Neuronal stem cell (in vitro differentiated cells): ENCODE measurements around the gene HAND2.

Experiments used
- DNase-seq: peaks from one replicate; pipeline ENCODE4 v3.0.0-alpha.2; 2013; ENCODE audit warnings: low spot score
- H2AFZ ChIP-seq: one replicate; pipeline ENCODE4 v1.6.1; 2013; ENCODE audit warnings: mild to moderate bottlenecking, low read length, inconsistent platforms
- H2AK5ac ChIP-seq: 2 replicates; pipeline ENCODE4 v1.6.1; 2013; ENCODE audit warnings: low read depth, mild to moderate bottlenecking, inconsistent platforms, low read length, moderate library complexity, mixed read lengths
- H2BK120ac ChIP-seq: 2 replicates; pipeline ENCODE4 v1.6.1; 2013; ENCODE audit warnings: low read depth, mild to moderate bottlenecking, inconsistent platforms, low read length, moderate library complexity, mixed read lengths
- H2BK12ac ChIP-seq: one replicate; pipeline ENCODE4 v1.6.1; 2013; ENCODE audit warnings: low read length, inconsistent platforms
- H2BK15ac ChIP-seq: 2 replicates; pipeline ENCODE4 v1.6.1; 2013; ENCODE audit warnings: mild to moderate bottlenecking, low read length, inconsistent platforms, mixed read lengths
- H2BK5ac ChIP-seq: one replicate; pipeline ENCODE4 v1.6.1; 2013; ENCODE audit warnings: inconsistent platforms, mild to moderate bottlenecking, low read length, moderate library complexity
- H3K14ac ChIP-seq: one replicate; pipeline ENCODE4 v1.6.1; 2013; ENCODE audit warnings: low read length, inconsistent platforms
- H3K18ac ChIP-seq: 2 replicates; pipeline ENCODE4 v1.6.1; 2013; ENCODE audit warnings: low read length, inconsistent platforms
- H3K23ac ChIP-seq: 2 replicates; pipeline ENCODE4 v1.6.1; 2013; ENCODE audit warnings: low read depth, mild to moderate bottlenecking, mixed read lengths, low read length, inconsistent platforms; ENCODE audit not compliant: poor library complexity
- H3K27ac ChIP-seq: replicated peaks from 3 replicates; pipeline ENCODE4 v1.5.1; 2013; ENCODE audit warnings: low read length, inconsistent platforms
- H3K27me3 ChIP-seq, 3 experiments: 2 replicates each; pipeline ENCODE4 v1.6.1; 2013; ENCODE audit warnings: low read length in 3 of 3, mild to moderate bottlenecking in 2 of 3, inconsistent platforms in 1 of 3, low read depth in 1 of 3, mixed read lengths in 1 of 3, moderate library complexity in 1 of 3; ENCODE audit not compliant: control insufficient read depth in 3 of 3, insufficient read depth in 3 of 3
- H3K36me3 ChIP-seq, 2 donors: replicated peaks in 1 of 2; 2 replicates each; pipeline ENCODE4 v1.6.1; 2013; ENCODE audit warnings: low read length in 2 of 2; ENCODE audit not compliant: control insufficient read depth in 2 of 2, insufficient read depth in 2 of 2
- H3K4ac ChIP-seq: 2 replicates; pipeline ENCODE4 v1.6.1; 2013; ENCODE audit warnings: inconsistent platforms, mild to moderate bottlenecking, low read length, moderate library complexity
- H3K4me1 ChIP-seq, 2 donors: 1 replicate in 1 of 2; 2 replicates in 1 of 2; pipeline ENCODE4 v1.6.1; 2013; ENCODE audit warnings: low read length in 2 of 2, low read depth in 1 of 2; ENCODE audit not compliant: control insufficient read depth in 2 of 2, insufficient read depth in 1 of 2
- H3K4me2 ChIP-seq: one replicate; pipeline ENCODE4 v1.6.1; 2013; ENCODE audit warnings: mild to moderate bottlenecking, low read length, inconsistent platforms; ENCODE audit not compliant: insufficient read depth, poor library complexity, severe bottlenecking
- H3K4me3 ChIP-seq, 2 donors: 2 replicates each; pipeline ENCODE4 v1.5.1; 2013; ENCODE audit warnings: low read length in 2 of 2, mild to moderate bottlenecking in 2 of 2, inconsistent platforms in 1 of 2, moderate library complexity in 1 of 2
- H3K79me1 ChIP-seq: one replicate; pipeline ENCODE4 v1.6.1; 2013; ENCODE audit warnings: low read depth, mild to moderate bottlenecking, inconsistent platforms, low read length, moderate library complexity
- H3K9ac ChIP-seq: one replicate; pipeline ENCODE4 v1.6.1; 2013; ENCODE audit warnings: mild to moderate bottlenecking, low read depth, low read length, inconsistent platforms; ENCODE audit not compliant: poor library complexity
- H3K9me3 ChIP-seq, 2 donors: replicated peaks in 1 of 2; 2 replicates each; pipeline versions ENCODE3 to v1.6.1; 2013; ENCODE audit warnings: low read length in 2 of 2, mild to moderate bottlenecking in 2 of 2, inconsistent platforms in 1 of 2, low read depth in 1 of 2, mixed read lengths in 1 of 2, moderate library complexity in 1 of 2; ENCODE audit not compliant: control insufficient read depth in 2 of 2, insufficient read depth in 1 of 2
- H4K8ac ChIP-seq: one replicate; pipeline ENCODE4 v1.6.1; 2013; ENCODE audit warnings: low read depth, mild to moderate bottlenecking, inconsistent platforms, low read length, moderate library complexity
- H4K91ac ChIP-seq: one replicate; pipeline ENCODE4 v1.6.1; 2013; ENCODE audit warnings: low read length, low read depth, mild to moderate bottlenecking, inconsistent platforms; ENCODE audit not compliant: poor library complexity
- WGBS, 2 donors: extraction: QIAGEN DNeasy Blood & Tissue Kit; methylation state at CpG; one replicate each; pipeline ENCODE4 v1.1.7; 2013; ENCODE audit warnings: missing lambda C conversion rate in 2 of 2, mixed read lengths in 1 of 2; ENCODE audit not compliant: insufficient read length in 2 of 2, insufficient replicate concordance in 1 of 2; ENCODE audit errors: extremely low coverage in 2 of 2; 5-methylcytosine and 5-hydroxymethylcytosine counted together

The HAND2 gene

DNA sequence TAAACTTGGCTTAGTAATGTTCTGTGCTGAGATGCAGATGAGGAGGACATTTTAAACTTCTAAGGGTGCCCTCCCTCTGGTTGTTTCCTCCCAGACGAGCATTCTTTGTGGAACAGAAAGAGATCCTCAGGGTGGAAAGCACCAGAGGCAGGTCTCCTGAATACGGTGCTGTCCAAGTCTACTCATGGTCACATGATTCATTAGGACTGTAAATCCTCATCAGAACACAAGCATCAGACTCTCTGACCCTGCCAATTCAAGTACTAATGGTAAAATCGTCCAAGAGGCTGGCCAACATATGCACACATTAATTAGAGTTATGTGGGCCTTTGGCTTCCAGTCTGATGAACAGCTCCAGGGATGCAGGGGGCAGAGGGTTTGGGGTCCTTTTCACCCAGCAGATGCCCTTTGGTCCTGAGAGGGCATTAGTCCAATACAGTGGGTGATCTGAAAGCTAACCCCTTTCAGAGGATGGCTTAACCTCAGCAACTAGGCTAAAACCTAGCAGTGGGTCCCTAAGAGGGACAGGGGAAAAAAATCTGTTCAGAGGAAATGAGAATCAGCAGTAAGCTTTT is 18.2 kb downstream of the HAND2 start:
- Histone ChIP-seq H2BK12ac (no peak overlapping the region), H3K4me1 (peaks cover 0 to 4% of the 10 kb centered on the region in 2 donors), H2AK5ac (no peak overlapping the region), H3K9ac (no peak overlapping the region), H3K27me3 (peaks cover 49 to 98% (median 95%) of the 10 kb centered on the region in 3 experiments), H3K27ac (no peak overlapping the region), H3K23ac (no peak overlapping the region), H4K91ac (no peak overlapping the region), H3K18ac (no peak overlapping the region), H3K36me3 (no peaks in the 10 kb centered on the region), H3K79me1 (no peaks in the 10 kb centered on the region), H3K4me2 (no peak overlapping the region), H2BK120ac (no peak overlapping the region), H2BK5ac (no peak overlapping the region), H2AFZ (no peak overlapping the region), H3K4me3 (no peak overlapping the region), H3K4ac (no peak overlapping the region), H2BK15ac (no peak overlapping the region), H3K9me3 (peaks cover 4 to 33% of the 10 kb centered on the region in 2 donors), H4K8ac (no peak overlapping the region), H3K14ac (no peak overlapping the region)
- no CpG with 5 or more reads among the region's 3 CpGs for whole genome bisulfite sequencing, 2 donors
- no peak for DNase-seq

DNA sequence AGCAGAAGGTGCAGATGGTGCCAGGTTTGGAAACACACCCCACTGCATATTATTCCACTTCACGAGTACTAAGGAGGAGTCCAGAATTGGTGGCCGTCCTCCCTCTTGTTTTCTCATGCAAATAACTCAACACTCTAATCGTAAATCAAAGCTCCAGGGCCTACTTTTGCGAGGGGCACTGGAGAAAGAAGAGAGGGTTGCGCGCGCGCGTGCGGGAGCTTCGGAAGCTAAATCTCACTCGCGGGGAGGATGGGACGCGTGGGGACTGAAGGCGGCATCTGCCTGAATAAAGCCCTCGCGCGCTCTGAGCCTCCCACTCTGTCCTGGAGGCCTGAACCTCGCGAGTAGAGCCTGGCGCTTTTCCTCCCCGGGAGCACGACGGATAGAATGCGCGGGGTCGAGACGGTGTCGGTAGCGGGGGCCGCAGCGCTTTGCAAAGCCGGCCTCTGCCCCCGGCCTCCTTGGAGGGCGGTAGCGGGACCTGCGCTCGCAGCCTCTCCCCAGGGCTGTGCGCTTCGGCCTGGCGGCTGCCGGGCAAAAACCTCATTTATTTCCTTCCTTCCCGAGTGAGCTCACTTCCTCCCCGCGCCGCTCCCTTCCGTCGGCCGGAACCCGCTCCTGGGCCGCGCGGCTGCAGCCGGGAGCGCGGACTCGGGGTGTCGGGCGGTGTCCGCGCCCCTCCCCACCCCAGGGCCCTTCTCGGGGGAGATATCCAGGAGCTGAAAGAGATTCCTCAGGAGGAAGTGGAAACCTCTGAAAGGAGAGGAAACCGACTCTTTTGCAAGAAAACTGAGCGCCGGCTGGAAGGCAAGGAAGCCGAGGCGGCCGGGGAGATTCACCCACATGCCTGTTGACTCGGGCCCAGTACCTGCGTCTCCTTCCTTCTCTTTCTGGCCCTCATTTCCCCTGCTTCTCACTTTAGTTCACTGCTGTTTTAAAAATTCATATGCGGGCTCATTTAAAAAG is 20.7 kb downstream of the HAND2 start:
- Histone ChIP-seq H3K18ac (peak overlapping the region; percentile 58), H2BK5ac (no peak overlapping the region), H3K9ac (peak overlapping the region; percentile 45), H2BK15ac (peak overlapping the region; percentile 32), H2BK120ac (no peak overlapping the region), H3K4me3 (peak overlapping the region; percentile 49 to 74), H4K8ac (no peak overlapping the region), H3K4me1 (peaks cover 0 to 7% of the 10 kb centered on the region in 2 donors), H2AK5ac (no peak overlapping the region), H3K23ac (no peak overlapping the region), H3K27me3 (peaks cover 46 to 98% (median 95%) of the 10 kb centered on the region in 3 experiments), H3K9me3 (peaks cover 5 to 33% of the 10 kb centered on the region in 2 donors), H3K79me1 (no peaks in the 10 kb centered on the region), H3K36me3 (no peaks in the 10 kb centered on the region), H3K27ac (no peak overlapping the region), H2AFZ (peak overlapping the region; percentile 98), H4K91ac (no peak overlapping the region), H3K4ac (no peak overlapping the region), H3K14ac (no peak overlapping the region), H3K4me2 (peak overlapping the region; percentile 92), H2BK12ac (no peak overlapping the region)
- DNase-seq, result no peak
- no CpG with 5 or more reads among the region's 72 CpGs for WGBS, 2 donors

DNA sequence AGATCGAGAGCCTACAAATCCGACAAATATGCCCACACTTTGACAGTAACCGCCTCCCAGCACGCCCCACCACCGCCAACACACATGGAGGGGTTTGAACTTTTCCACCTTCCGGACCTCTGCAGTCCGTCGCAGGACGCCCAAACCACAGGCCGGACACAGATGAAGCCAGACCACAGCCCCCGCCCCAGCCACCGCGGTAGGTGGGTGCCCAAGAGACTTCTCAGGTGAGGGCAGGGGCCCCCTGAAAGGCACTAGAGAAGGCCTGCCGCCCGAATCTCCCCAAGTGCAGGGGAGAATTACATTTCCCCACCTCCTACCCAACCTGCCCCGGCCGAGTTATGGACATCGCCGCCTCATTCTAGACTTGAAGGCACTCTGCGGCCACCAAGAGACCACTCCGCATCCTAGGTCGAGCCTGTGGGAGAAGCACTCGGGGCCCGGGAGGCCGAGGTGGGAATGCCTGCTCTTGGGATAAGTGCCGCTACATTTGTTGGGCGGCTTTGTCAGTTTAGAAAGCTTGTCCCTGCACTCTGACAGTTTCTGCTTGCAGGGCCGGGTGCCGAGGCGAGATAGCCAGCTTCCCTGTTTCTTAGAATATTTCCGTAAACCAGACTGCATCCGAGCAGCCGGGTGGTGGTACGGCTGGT is 21.5 kb downstream of the HAND2 start:
- peak overlapping the region; percentile 92 for H3K4me2 ChIP-seq
- no peak overlapping the region for H3K14ac ChIP-seq
- H2AK5ac ChIP-seq, result no peak overlapping the region
- H3K27me3 ChIP-seq, result peaks cover 48 to 98% (median 96%) of the 10 kb centered on the region in 3 experiments
- peaks cover 0 to 7% of the 10 kb centered on the region in 2 donors for H3K4me1 ChIP-seq
- H4K8ac ChIP-seq, result no peak overlapping the region
- H3K9me3 ChIP-seq, result peaks cover 5 to 33% of the 10 kb centered on the region in 2 donors
- H3K4ac ChIP-seq, result no peak overlapping the region
- no peak overlapping the region for H3K18ac ChIP-seq
- H3K23ac ChIP-seq, result no peak overlapping the region
- no peaks in the 10 kb centered on the region for H3K36me3 ChIP-seq
- no peaks in the 10 kb centered on the region for H3K79me1 ChIP-seq
- no CpG with 5 or more reads among the region's 34 CpGs for WGBS, 2 donors
- no peak overlapping the region for H2BK120ac ChIP-seq
- H3K4me3 ChIP-seq, result peak overlapping the region in 1 of 2 donors; percentile 49
- H3K27ac ChIP-seq, result no peak overlapping the region
- H2BK5ac ChIP-seq, result no peak overlapping the region
- no peak overlapping the region for H4K91ac ChIP-seq
- no peak overlapping the region for H2BK12ac ChIP-seq
- no peak overlapping the region for H2BK15ac ChIP-seq
- H2AFZ ChIP-seq, result peak overlapping the region; percentile 98
- DNase-seq, result no peak
- H3K9ac ChIP-seq, result peak overlapping the region; percentile 9
